Measurements from ENCODE around the gene E4F1.

DNA sequence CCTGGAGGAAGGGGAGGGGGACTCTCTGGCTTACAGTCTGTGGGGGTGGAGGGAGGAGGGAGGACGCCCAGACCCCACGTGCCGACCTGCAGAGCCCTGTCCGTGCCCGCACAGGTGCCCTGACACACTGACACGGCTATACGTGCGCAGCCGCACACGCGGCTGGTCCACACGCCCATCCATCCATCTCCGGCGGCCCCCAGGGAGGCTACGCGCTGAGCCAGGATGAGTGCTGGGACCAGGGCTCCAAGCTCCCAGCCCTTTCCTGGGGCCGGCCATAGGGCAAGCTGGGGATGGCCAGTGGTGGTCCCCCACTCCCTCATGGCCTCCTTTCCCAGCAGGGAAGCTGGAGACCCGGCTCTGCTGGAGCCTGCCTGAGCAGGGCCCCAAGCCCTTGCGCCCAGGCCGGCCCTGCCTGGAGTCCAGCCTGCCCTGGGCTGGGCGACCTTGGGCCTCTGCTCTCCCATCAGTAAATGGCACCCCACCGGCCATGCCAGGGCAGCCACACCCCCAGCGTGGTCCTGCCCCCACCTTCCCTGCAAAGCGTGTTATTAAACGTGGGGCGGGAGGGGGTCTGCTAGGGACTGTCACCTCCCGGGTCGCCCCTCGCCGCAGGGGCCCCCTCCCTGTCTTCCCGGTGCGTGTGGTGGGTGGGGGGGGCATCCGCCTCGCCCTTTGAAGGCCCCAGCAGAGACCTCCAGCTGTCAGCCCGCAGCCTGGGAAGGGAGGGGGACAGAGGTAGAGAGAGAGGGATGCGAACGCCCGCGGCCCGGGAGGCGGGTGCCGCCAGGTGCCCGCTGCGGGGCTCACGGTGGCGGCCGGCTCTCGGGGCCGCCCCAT is 27.8 kb upstream of the E4F1 start:
- TF ChIP-seq EZH2 (IDR thresholded peaks at IDR 0.05; ENCODE audit: insufficient read depth, poor library complexity, severe bottlenecking) (peak; percentile 70), EZH2phosphoT487 (IDR thresholded peaks at IDR 0.05; ENCODE audit: insufficient read depth, low read depth) (0 out of 2 replicates have a peak, but pooled peaks have one; percentile 33)
